ENCODE data around the gene RIN3.

Gene RIN3

GRCh38 chr14:92556863-92557543 lies 43.4 kb downstream of the RIN3 start:
- DNase-seq (ENCODE audit: low read depth, low spot score), result no peak

DNA sequence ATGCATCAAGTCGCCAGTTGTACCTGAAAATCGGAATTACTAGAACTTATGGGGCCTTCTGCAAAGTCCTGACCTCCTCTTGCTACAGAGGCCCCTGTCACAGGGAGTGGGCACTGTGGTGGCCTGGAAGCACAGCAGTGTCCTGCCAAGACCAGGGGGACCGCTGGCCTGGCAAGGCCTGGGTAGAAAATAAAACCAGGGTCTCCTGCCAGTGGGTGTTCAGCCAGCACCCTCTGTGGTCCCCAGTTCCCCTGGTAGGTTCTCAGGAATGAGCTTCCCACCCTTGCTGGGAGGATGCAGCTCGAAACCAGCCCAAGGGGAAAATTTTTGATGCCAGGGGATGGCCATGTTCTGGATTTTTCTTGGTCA lies 43.9 kb downstream of the RIN3 start:
- no peak for DNase-seq (ENCODE audit: low read depth, low spot score)

DNA sequence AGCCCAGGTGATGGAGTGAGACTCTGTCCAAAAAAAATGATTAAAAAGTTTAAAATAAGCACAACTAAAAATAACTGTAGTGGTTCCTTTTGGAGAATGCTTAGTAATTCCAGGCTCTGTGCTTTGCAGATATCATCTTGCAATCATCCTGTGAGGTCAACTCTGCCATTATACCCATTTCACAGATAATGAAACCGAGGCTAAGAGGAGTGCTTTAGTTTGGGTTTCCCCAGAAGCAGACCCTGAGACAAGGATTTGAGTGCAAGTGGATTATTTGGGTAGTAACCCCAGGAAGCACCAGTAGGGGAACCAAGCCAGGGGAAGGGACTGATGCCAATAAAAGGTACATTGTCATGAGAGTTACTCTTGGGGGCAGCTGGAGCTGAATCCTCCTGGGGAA lies 44.7 kb downstream of the RIN3 start:
- no peak for DNase-seq (ENCODE audit: low read depth, low spot score)

GRCh38 chr14:92559486-92559885 lies 45.9 kb downstream of the RIN3 start:
- DNase-seq (ENCODE audit: low read depth, low spot score), result no peak

- DNase-seq (ENCODE audit: low read depth, low spot score), result no peak
These were observed 46.7 kb downstream of the RIN3 start for GRCh38 chr14:92560106-92560865.

DNA sequence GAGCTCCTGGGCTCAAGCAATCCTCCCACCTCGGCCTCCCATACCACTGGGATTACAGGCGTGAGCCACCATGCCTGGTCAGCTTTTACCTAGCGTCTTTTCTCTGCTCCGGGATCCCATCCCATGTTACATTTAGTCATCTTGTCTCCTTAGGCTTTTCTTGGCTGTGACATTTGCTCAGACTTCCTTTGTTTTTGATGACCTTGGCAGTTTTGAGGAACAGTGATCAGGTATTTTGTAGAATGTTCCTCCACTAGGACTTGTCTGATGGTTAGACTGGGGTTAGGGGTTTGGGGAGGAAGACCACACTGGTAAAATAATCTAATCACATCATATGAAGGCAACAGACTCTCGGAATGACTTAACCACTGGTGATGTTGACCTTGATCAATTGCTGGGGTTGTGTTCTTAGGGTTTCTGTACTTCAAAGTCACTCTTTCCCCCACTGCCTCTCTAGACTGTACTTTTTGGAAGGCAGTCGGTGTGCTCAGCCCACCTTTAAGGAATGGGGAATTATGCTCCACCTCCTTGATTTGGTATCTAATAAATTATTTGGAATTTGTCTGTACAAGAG lies 48.4 kb downstream of the RIN3 start:
- DNase-seq (ENCODE audit: low read depth, low spot score), result no peak

DNA sequence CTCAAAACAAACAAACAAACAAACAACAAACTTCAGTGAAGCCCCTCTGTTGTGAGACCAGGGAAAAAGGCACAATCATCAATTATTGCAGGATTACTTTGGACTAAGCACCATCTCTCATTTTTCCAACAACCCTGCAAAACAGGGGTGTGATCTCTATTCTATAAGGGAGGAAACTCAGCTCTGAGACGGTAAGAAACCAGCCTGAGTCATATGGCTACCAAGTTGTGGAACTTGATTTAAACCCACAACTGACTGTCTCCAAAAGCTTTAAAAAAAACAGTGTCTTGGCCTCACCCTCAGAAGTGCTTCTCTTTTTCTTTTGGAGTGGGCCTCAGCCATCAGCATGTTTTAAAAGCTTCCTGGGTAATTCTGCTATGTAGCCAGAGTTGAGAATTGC lies 49.8 kb downstream of the RIN3 start:
- DNase-seq (ENCODE audit: low read depth, low spot score), result peak; percentile 37

DNA sequence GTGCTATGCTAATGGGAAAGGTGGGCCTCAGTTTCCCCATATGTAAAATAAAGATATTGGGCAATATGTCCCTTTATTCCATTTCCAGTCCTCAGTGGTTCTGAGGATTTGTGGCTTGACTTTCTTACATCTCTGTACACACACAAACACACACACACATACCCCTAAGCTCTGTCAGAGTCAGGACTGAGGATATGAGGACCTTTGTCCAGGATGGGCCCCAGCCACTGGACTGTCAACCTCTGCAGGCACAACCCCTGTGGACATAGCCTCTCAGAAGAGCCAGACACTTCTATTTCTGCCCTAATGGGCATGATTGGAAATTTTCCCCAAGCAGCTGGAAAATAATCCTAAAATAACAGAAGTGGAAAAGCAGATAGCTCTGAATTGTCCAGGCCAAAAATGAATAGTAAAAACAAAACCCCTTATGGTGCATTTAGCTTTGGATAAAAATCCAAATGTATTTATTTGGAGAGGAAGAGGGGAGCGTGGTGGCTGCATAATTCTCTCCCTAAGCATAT lies 50.2 kb downstream of the RIN3 start:
- DNase-seq (ENCODE audit: low read depth, low spot score), result no peak

- no peak for DNase-seq (ENCODE audit: low read depth, low spot score)
These were observed 50.9 kb downstream of the RIN3 start for GRCh38 chr14:92564344-92565039.

DNA sequence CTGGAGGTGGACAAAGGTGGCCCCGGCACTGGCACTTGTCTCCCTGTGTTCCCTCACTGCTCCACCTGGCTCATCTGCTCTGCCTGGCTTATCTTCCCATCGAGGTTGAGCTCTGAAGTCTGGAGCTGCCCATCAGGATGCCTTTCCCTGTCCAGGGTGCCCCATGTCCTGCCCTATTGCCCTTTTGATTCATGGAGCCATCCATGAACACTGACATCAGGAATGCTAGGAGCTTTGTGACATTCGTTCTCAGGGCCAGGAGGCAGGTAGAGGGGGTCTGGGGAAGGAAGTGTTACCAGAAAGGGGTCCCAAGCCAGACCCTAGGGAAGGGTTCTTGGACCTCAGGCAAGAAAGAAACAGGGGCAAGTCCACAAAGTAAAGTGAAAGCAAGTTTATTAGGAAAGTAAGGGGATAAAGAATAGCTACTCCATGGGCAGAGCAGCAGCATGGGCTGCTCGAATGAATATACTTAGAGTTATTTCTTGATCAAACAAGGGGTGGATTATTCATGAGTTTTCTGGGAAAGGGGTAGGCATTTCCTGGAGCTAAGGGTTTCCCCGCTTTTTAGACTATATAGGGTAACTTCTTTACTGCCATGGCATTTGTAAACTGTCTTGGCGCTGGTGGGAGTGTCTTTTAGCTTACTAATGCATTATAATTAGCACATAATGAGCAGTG lies 51.6 kb downstream of the RIN3 start:
- DNase-seq (ENCODE audit: low read depth, low spot score), result no peak

- no peak for DNase-seq (ENCODE audit: low read depth, low spot score)
These were observed 52.1 kb downstream of the RIN3 start for GRCh38 chr14:92565718-92566115.

GRCh38 chr14:92567173-92567725 lies 53.7 kb downstream of the RIN3 start:
- no peak for DNase-seq (ENCODE audit: low read depth, low spot score)

- DNase-seq (ENCODE audit: low read depth, low spot score), result no peak
These were observed 55.3 kb downstream of the RIN3 start for GRCh38 chr14:92568621-92569479.

- DNase-seq (ENCODE audit: low read depth, low spot score), result no peak
These were observed 57.2 kb downstream of the RIN3 start for GRCh38 chr14:92570674-92571262.

GRCh38 chr14:92572050-92572449 lies 58.5 kb downstream of the RIN3 start:
- no peak for DNase-seq (ENCODE audit: low read depth, low spot score)

- DNase-seq (ENCODE audit: low read depth, low spot score), result no peak
These were observed 60.3 kb downstream of the RIN3 start for GRCh38 chr14:92573761-92574498.

- DNase-seq (ENCODE audit: low read depth, low spot score), result no peak
These were observed 61.6 kb downstream of the RIN3 start for GRCh38 chr14:92575061-92575747.

DNA sequence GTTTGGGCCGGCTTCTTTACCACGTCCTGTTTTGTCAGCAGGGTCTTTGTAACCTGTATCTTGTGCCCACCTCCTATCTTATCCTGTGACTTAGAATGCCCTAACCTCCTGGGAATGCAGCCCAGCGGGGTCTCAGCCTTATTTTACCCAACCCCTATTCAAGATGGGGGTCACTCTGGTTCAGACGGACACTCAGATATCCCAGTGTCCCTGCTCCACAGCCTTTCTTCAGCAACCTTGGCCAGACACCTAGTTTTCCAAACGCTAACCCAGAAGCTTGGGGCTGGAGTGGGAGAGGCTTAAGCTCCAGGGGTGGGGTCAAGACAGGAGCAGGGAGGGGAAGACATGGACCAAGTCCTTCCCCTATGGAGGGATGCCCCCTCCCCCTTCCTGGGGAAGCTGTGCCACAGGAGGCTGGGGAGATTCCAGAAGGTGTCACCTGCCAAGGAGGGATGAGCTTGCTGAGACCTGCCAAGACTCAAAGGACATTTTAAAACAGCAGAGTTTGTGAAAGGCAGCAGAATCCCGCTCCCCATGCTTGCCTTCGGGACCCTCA lies 62.2 kb downstream of the RIN3 start:
- DNase-seq (ENCODE audit: low read depth, low spot score), result no peak
